Stimulated activated CD4-positive, alpha-beta T cell treated with anti-CD3 and anti-CD28 coated beads, TNF-alpha, amount 100 ng/mL, for 48 hours (primary cell): ENCODE results near the gene TAOK1.
"Not testable (repeated sequence)": the region's sequence is repeated elsewhere in the genome, so short reads cannot be mapped to it uniquely, and the experiment has no call there.

Source experiments
- DNase-seq, 3 donors: peaks; one replicate each; pipeline ENCODE4 v3.0.0-alpha.2; 2020; ENCODE audit warnings: low read depth in 3 of 3

TAOK1 gene

DNA sequence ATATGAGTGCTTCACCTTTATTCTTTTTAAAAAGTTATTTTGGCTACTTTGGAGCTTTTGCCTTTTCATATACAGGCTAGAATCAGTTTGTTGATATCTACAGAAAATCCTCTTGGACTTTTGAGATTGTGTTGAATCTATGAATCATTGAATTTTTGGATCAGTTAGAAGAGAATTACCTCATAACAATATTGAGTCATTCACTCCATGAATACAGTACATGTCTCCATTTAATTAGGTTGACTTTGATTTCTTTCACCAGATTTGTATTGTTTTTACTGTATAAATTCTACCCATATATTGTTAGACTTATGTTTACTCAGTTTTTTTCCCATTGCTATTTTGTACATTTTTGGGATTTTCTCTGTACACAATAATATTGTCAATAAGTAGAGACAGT lies 54.4 kb downstream of the TAOK1 start:
- DNase-seq, result no peak

DNA sequence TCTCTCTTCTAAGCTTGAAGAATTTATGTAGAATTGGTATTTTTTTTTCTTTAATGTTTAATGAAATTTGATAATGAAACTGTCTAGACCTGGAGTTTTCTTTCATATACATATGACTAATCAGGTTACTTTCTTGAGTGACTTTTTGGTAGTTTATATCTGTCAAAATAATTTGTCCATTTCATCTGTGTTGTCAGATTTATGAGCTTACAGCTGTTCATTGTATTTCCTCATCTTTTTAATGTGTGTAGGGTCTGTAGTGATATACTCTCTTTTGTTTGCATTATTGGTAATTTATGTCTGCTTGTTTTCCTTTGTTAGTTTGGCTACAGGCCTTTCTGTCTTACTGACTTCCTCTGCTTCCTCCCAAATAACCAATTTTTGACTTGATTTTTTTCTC lies 55.7 kb downstream of the TAOK1 start:
- DNase-seq, result no peak

DNA sequence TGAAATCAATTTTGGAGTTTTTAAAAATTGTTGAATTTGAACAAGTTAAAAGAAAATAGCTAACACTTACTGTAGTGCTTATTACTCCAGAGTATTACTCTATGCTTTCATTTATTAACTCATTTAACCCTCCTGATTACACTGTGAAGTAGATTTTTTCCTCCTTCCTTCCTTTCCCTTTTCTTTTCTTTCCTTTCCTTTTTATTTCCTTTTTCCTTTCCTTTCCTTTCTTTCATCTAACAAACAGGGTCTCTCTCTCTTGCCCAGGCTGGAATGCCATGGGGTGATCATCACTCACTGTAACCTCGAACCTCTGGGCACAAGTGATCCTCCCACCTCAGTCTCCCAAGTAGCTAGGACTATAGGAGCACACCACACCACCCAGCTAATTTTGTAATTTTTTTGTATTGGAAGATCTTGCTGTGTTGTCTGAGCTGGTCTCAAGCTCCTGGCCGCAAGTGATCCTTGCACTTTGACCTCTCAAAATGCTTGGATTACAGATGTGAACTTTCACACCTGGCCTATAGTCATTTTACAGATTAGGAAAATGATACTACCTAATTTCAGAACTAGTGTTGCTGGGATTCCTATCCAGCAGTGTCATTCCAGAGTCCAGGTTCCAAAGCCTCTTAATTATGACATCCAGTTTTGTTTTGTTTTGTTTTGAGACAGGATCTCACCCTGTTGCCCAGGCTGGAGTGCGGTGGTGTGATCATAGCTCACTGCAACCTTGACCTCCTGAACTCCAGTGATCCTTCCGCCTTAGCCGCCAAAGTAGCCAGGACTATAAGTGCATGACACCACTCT lies 59.9 kb downstream of the TAOK1 start:
- no peak for DNase-seq

DNA sequence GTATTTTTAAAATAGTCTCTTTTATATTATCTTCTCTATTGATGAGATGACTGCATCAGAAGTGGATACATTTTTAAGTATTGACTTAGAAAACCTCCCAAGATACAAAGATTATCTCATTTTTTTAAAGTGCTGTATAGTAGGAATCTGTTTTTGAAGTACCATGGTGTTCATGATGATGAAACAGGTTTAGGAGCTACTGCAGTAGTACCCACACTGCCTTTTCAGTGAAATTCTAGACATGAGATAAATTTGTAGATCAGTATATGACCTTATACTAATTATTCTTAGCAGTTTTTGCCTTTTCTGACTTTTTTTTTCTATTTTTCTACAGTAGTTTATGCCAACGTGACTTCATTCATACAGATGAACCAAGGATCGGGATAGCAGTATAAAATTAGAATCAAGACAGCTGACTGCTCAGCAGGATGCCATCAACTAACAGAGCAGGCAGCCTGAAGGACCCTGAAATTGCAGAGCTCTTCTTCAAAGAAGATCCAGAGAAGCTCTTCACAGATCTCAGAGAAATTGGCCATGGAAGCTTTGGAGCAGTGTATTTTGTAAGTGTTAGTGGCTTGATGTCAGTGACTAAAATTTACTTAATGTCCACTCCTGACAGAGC lies 61.1 kb downstream of the TAOK1 start:
- DNase-seq, result no peak

DNA sequence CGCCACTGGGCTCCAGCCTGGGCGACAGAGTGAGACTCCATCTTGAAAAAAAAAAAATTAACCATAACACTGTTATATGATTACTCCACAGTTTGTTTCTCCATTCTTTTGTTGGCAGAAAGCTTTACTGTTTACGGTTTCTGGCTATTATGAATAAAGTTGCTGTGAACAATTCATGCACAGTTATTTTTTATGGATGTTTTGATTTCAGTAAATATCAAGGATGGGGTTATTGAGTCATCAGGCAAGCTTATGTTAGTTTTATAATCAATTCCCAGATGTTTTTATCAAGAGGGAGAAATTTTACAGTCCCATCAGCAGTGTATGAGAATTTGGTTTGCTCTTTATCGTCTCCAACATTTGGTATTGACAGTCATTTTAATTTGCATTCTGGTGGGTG lies 67.9 kb downstream of the TAOK1 start:
- no peak for DNase-seq

DNA sequence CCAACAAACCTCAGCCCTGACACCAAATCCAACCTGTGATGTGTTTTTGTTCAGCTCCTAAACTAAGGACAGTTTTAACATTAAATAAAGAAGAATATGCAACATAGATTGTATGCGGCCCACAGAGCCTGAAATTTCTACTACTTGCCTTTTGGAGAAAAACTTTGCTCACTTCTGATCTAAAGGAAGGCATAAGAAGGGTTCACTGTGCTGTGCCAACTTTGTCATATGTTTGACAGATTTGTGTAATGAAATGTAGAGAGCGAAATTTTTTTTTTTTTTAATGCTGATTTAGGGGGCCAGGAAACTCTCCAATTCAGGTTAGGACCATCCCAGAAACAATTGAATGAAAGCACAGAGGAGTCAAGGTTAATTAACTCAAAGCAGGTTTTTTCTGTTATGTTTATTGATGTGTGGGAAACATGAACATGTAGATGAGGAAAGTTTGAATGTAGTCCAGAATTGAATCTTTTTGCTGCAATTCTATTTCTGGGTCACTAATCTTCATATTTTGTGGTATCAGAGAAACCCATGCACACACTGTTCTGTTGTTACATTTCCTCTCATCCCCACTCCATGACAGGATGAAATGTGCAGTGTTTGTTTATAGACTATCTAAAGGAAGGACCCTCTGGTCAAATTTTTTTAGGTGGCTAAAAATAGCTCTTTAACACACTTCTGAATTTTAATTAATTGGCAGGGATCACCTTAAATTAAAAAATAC lies 71.5 kb downstream of the TAOK1 start:
- DNase-seq, result no peak

DNA sequence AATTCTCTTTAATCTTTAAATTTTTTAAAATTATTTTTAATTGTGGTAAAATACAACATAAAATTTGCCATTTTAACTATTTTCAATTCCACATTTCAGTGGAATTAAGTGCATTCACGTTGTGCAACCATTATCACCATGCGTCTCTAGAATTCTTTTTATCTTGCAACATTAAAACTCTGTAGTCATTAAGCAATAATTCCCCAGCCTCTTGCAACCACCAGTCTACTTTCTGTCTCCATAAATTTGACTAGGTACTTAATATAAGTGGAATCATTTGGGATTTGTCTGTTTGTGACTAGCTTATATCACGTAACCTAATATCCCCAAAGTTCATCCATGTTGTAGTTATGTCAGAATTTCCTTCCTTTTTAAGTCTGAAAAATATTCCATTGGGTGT lies 79.1 kb downstream of the TAOK1 start:
- no peak for DNase-seq

DNA sequence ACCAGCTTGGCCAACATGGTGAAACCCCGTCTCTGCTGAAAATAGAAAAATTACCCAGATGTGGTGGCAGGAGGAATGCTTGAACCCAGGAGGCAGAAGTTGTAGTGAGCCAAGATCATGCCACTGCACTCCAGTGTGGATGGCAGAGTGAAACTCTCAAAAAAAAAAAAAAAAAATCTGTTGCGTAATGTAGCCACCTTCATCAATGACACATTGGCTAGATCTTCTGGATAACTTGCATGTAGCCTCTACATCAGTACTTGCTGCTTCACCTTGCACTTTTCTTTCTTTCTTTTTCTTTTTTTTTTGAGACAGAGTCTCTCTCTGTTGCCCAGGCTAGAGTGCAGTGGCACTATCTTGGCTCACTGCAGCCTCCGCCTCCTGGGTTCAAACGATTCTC lies 83.3 kb downstream of the TAOK1 start:
- not testable (repeated sequence) for DNase-seq

DNA sequence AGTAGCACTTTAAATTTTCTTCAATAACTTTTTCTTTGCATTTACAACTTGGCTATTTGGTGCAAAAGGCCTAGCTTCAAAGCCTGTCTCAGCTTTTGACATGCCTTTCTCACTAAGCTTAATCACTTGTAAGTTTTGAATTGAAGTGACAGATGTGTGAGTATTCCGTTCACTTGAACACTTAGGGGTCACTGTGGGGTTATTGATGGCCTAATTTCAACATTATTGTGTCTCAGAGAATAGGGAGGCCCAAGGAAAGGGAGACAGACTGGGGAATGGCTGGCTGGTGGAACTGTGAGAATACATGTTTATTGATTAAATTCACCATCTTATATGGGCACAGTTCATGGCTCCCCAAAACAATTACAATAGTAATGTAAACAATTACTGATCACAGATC lies 84.1 kb downstream of the TAOK1 start:
- DNase-seq, result no peak

DNA sequence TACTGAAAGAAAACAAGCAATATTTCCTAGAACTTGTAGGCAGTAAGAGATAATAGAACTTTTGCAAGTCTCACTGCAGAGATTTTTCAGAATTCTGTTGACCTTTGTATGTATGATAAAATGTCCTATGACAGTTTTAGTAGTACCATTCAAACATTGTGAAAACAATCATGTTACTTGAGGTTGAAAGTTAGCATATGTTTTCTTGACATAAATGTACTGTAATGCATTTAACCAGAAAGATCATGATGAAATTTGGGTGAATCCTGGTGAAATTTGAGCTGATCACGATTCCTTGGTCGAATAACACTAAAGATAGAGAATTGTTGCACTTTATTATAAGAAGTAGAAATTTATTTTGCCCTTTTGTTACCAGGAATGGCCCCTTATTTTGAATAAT lies 85.7 kb downstream of the TAOK1 start:
- DNase-seq, result no peak

DNA sequence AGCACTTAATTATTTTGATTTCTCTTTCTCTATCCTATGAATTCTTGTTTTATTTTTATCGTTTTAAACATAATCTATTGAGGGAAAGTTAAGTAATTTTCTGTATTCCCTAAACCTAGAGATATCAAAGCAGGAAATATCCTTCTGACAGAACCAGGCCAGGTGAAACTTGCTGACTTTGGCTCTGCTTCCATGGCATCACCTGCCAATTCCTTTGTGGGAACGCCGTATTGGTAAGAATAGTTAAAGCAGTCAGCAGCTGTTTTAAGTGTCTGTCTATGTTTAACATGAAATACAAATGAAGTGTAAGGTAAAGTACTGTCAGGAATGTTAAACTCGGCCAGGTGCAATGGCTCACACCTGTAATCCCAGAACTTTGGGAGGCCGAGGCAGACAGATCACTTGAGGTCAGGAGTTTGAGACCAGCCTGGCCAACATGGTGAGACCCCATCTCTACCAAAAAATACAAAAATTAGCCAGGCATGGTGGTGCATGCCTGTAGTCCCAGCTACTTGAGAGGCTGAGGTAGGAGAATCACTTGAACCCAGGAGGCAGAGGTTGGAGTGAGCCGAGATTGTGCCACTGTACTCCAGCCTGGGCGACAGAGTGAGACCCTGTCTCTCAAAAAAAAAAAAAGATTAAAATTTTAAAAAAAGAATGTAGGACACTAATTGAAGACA lies 90.2 kb downstream of the TAOK1 start:
- not testable (repeated sequence) for DNase-seq

DNA sequence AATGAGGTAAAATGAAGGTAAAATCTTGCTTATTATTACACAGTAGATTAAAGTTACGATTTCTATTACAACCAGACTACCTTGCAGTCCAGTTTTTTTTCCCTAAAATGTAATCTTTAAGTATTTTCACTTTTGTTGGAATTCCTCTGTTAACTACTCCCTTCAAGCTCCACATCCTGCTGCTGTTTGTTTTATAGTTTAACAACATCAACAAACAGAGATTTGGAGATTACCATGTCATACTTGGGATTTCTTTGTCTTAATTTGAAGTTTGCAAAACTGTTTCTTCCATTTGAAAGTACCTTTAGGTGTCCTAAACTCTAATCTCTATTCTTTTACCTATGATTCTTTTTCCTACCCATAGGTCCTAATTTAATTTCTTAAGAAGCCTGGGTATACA lies 93.3 kb downstream of the TAOK1 start:
- DNase-seq, result no peak

DNA sequence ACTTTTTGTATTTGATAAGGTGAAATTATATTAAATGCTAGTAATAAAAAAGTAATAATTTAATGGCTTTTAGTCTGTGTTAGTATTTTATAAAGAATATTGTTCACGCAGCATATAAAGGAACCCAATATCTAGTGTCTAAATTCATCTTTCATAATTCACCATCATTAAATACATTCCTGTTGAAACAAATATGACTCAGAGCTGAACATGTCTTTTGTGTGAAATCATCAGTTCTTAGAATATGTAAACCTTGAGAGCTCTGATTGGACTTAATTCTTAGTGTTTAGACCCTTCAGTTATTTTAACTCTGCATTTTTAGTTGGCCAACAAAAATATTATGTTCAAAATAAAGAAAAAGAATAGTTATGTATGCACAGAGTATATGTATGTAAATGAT lies 104.8 kb downstream of the TAOK1 start:
- DNase-seq, result no peak

DNA sequence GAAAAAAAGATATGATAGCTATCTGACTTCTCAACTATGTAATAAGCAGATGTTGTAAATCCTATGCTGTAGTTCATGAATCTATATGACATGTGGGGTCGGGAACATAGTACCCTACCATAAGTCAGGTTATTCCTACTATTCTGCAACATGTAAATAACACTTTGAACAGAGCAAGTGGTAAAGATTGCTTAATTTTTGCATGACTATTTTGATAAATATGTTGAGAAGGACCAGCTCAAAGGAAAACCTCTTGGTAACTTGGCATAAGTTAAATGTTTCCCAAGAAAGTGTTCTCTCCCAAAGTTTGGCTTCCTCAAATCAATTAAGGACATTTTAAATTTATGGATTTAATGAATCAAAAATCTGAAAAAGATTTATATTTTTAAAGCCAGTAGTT lies 114.5 kb downstream of the TAOK1 start:
- no peak for DNase-seq

DNA sequence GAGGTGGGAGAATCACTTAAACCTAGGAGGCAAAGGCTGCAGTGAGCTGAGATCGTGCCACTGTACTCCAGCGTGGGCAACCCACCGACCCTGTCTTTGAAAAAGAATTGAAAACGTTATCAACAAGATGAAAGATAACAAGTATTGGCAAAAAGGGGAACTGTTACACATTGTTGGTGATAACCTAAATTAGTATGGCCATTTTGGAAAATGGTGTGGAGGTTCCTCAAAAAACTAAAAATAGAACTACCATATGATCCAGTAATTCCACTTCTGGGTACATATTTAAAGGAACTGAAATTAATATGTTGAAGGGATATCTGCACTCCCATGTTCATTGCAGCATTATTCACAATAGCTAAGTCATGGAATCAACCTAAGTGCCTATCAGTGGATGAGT lies 115.7 kb downstream of the TAOK1 start:
- DNase-seq, result no peak

DNA sequence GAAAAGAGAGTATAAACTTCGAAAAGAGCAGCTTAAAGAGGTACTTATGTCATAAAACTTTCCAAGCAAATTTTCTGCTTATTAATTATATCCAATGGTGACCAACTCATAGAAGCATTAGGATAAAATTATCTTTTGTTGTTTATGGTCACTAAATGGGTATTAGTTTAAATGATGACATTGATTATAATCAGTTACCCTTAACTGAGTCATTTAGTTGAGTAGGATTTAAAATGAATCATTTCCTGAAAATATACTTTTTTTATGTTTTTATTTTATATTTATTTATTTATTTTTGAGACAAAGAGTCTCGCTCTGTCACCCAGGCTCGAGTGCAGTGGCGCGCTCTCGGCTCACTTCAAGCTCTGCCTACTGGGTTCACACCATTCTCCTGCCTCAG lies 120.8 kb downstream of the TAOK1 start:
- DNase-seq, result no peak

DNA sequence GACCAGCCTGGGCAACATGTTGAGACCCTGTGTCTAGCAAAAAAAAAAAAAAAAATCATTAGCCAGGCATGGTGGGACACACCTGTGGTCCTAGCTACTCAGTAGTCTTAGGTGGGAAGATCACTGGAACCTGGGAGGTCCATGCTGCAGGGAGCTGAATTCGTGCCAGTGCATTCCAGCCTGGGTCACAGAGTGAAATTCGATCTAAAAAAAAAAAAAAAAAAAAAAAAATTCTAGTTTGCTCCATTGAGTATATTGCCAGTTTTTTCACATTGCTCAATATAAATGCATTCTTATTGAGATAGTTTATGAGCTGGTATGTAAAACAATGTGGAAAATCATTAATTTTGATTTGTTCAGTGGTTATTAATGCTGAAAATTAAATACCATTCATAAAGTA lies 124.6 kb downstream of the TAOK1 start:
- no peak for DNase-seq

DNA sequence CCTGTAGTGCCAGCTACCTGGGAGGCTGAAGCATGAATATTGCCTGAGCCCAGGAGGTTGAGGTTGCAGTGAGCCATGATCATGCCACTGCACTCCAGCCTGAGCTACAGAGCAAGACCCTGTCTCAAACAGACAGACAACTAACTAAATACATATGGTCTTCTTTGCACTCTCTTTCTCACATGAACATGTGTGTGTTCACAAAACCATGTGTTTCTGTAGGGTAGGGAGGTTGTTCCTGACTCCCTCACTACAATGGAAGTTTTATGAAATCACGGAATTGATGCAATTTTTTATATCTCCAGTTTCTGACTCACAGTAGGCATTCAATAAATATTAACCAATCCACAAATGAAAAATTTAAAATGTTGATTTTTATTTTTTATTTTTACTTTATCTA lies 128.2 kb downstream of the TAOK1 start:
- no peak for DNase-seq

DNA sequence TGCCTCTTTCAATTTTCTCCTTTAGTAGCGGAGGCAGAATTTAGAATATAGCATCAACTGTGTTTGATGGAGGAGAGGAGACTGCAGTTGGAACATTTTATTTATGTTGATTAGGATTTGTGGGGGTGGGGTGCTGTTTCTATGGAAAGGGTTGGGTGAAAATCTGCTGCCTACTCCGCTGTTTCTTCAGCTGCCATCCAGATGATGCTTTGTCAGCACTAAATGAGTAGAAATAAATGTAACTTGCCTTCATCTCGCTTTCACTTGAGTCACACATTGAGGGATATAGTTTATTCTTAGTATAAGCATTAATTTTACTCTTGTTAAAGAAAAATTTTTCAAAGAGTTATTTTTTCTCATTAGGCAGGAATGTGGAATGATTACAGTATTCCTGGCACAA lies 134.5 kb downstream of the TAOK1 start:
- DNase-seq, result no peak

DNA sequence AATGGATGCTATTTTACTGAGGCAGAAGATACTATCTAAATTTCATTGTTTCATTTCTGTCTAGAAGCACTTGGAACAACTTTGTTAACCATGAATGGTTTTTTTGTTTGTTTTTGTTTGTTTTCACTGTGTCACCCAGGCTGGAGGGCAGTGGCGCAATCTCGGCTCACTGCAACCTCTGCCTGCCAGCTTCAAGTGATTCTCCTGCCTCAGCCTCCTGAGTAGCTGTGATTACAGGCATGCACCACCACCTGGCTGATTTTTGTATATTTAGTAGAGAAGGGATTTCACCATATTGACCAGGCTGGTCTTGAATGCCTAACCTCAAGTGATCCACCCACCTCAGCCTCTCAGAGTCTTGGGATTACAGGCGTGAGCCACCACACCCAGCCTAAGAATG lies 136.2 kb downstream of the TAOK1 start:
- no peak for DNase-seq

DNA sequence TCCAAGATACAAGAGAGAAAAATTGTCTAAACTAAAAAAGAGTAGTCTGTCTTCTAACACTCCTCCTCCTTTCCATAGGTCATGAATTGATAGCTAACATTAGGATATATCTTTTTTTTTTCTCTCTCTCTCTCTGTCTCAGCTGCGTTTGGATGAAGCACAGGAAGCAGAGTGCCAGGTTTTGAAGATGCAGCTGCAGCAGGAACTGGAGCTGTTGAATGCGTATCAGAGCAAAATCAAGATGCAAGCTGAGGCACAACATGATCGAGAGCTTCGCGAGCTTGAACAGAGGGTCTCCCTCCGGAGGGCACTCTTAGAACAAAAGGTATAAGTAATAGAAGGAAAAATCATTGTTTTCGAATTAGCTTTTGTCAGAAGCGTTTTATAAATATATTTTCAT lies 143.8 kb downstream of the TAOK1 start:
- DNase-seq, result no peak

DNA sequence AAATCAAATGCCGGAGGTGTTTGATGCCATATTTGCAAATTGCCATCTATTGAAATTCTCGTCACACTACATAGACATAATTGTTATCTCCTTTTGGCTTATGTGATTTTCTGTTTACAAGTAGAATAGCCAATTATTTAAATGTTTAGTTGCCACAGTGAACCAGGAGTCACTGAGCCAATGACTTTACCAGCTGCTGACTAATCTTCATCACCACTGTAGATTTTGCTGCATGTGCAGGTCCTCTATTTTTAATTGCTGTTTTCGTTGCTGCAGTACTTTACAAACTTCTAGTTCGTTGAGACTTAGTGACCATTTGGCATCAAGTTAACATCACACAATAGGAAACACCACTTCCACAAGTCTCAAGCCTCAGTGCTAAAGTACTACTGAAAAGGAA lies 153.9 kb downstream of the TAOK1 start:
- DNase-seq, result no peak

DNA sequence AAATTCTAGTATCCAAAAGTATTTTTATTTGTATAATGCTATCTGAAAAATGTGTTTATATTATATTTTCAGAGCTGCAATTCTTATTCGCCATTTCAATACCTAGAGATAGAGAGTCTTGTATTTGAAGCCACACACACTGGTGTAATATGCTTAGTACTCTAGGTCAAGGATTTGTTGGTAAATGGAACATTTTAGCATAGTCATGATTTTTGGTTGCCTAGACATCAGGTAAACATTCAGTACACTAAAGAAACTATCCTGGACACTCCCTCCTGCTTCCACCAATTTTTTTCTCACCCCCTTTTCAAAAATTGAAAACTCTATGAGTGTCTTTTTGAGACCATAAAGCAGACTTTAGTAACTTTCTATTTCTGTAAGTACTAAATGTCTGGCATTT lies 155.9 kb downstream of the TAOK1 start:
- DNase-seq, result no peak
